K562 (cell line): ENCODE measurements around the gene PI4KA. TPM values are rescaled to one million over a fixed set of nuclear protein-coding genes. Genes with fewer than 3 reads are reported as not detected.

Experiments
- BMI1 ChIP-seq: fragments of 150-350 bp; IDR thresholded peaks from 2 replicates; pipeline ENCODE4 v1.6.1; 2014; ENCODE audit warnings: low read length
- BRF2 ChIP-seq: IDR thresholded peaks from 3 replicates; pipeline ENCODE4 v1.6.1; 2011; ENCODE audit warnings: borderline replicate concordance, mild to moderate bottlenecking; ENCODE audit not compliant: insufficient read length, insufficient read depth
- CSDE1 ChIP-seq, 2 experiments: fragments of 450-650 bp; IDR thresholded peaks; 2 replicates each; pipeline ENCODE4 v1.6.1; 2016; ENCODE audit warnings: mild to moderate bottlenecking in 1 of 2
- CTCF ChIP-seq, 3 experiments: IDR thresholded peaks in 2 of 3; conservative IDR thresholded peaks in 1 of 3; 2 replicates each; pipeline ENCODE4 v1.5.1; 2011 to 2012; ENCODE audit warnings: low read length in 3 of 3, mild to moderate bottlenecking in 3 of 3, control low read depth in 2 of 3, improper control_type of control experiment in 1 of 3, inconsistent platforms in 1 of 3, low read depth in 1 of 3, mixed read lengths in 1 of 3, moderate library complexity in 1 of 3; ENCODE audit not compliant: insufficient read depth in 2 of 3
- HNRNPL ChIP-seq: fragments of 200-400 bp; formaldehyde crosslinking; IDR thresholded peaks from 2 replicates; pipeline ENCODE4 v1.6.1; 2017; ENCODE audit warnings: low read depth, mild to moderate bottlenecking, low read length
- KDM1A ChIP-seq, 2 experiments: fragments of 450-650 bp; IDR thresholded peaks; 2 replicates each; pipeline ENCODE4 v1.6.1; 2016; ENCODE audit warnings: mild to moderate bottlenecking in 2 of 2
- MTA1 ChIP-seq: fragments of 450-650 bp; IDR thresholded peaks from 2 replicates; pipeline ENCODE4 v1.6.1; 2017; ENCODE audit warnings: borderline replicate concordance
- PRPF4 ChIP-seq: fragments of 200-400 bp; formaldehyde crosslinking; IDR thresholded peaks from one replicate; pipeline ENCODE4 v1.6.1; 2017; ENCODE audit warnings: low read length, low read depth, mild to moderate bottlenecking; ENCODE audit not compliant: insufficient read depth, poor library complexity, severe bottlenecking
- RFX1 ChIP-seq: fragments of 450-650 bp; IDR thresholded peaks from 2 replicates; pipeline ENCODE4 v1.6.1; 2016; ENCODE audit warnings: mild to moderate bottlenecking, moderate library complexity
- SAP30 ChIP-seq: fragments of 200-600 bp; sonication (generic); IDR thresholded peaks from 2 replicates; pipeline ENCODE4 v1.6.1; 2012; ENCODE audit warnings: borderline replicate concordance, low read depth, mild to moderate bottlenecking, moderate library complexity, low read length, control low read depth, inconsistent platforms; ENCODE audit not compliant: insufficient read depth, poor library complexity, severe bottlenecking
- SNAPC5 ChIP-seq: fragments of 250-450 bp; sonication (Bioruptor Pico); IDR thresholded peaks from 2 replicates; pipeline ENCODE4 v1.8.0; 2021; ENCODE audit warnings: moderate library complexity, mild to moderate bottlenecking, inconsistent platforms
- TCF7L2 ChIP-seq: fragments of 150-350 bp; IDR thresholded peaks from 2 replicates; pipeline ENCODE4 v1.6.1; 2016; ENCODE audit warnings: low read depth, mild to moderate bottlenecking, low read length, moderate library complexity
- ZMIZ1 ChIP-seq, 2 experiments: fragments of 150-350 bp in 1 of 2; IDR thresholded peaks; 2 replicates each; pipeline ENCODE4 v1.6.1; 2012 to 2016; ENCODE audit warnings: low read depth in 2 of 2, low read length in 2 of 2, mild to moderate bottlenecking in 1 of 2, moderate library complexity in 1 of 2
- ZNF174 ChIP-seq: fragments of 250-450 bp; sonication (Bioruptor Pico); IDR thresholded peaks from 2 replicates; pipeline ENCODE4 v1.4.0; 2020; ENCODE audit warnings: mild to moderate bottlenecking
- ZNF175 ChIP-seq: fragments of 200-800 bp; sonication (Bioruptor generic); IDR thresholded peaks from 2 replicates; pipeline ENCODE4 v1.6.1; 2016; ENCODE audit warnings: low read depth, mild to moderate bottlenecking, missing genetic modification characterization, missing compliant biosample characterization
- ZNF354B ChIP-seq: fragments of 250-450 bp; sonication (Bioruptor Pico); IDR thresholded peaks from 2 replicates; pipeline ENCODE4 v1.4.0; 2020
- ZNF395 ChIP-seq: fragments of 200-800 bp; sonication (Bioruptor generic); IDR thresholded peaks from 2 replicates; pipeline ENCODE4 v1.6.1; 2017; ENCODE audit warnings: missing genetic modification characterization, missing compliant biosample characterization
- ZNF75A ChIP-seq: fragments of 450-650 bp; formaldehyde crosslinking; IDR thresholded peaks from 2 replicates; pipeline ENCODE4 v1.4.0; 2020; ENCODE audit warnings: mild to moderate bottlenecking
- polyA plus RNA-seq, 8 experiments: library from polyadenylated mRNA; depleted of rRNA in 4 of 8; stranded (reverse) in 5 of 8; unstranded in 3 of 8; fragments of >200 nt; fragmentation: Nextera tagmentation in 2 of 8; fragmentation: Illumina TruSeq in 1 of 8; extraction: Ambion mirVana in 2 of 8; extraction: Trizol in 1 of 8; gene quantifications; 2 replicates each; pipeline versions ENCODE4 v1.2.1 to v1.2.3, GENCODE V29; 2011 to 2014; ENCODE audit warnings: inconsistent platforms in 1 of 8, missing spikeins in 1 of 8
- total RNA-seq, 7 experiments: library from RNA; depleted of rRNA in 6 of 7; stranded (reverse); fragments of >200 nt in 6 of 7; fragmentation: Illumina TruSeq in 2 of 7; extraction: Trizol in 2 of 7; gene quantifications; 2 replicates each; pipeline versions ENCODE4 v1.2.1 to v1.2.3, GENCODE V29; 2011 to 2021; ENCODE audit warnings: low replicate concordance in 1 of 7

PI4KA gene
- total and polyA plus RNA-seq, 9 of the 15 experiments (the other 6 are each of a cell fraction or from before 2014, with no cell fraction given) = 7.3 to 187 (median 84.7) TPM

- TF ChIP-seq BRF2 (no peak), ZNF354B (CRISPR knock-in tag) (0 out of 2 replicates have a peak, but pooled peaks have one; percentile 6), CTCF (IDR thresholded peaks at IDR 0.05 in 2 of 3, conservative IDR thresholded peaks at IDR 0.05 in 1 of 3; ENCODE audit: insufficient read depth in 2 of 3, low read depth in 1 of 3, low read length in 3 of 3) (peak in 2 of 3 experiments; percentile 99 to 100; a peak in 4 of 6 replicates), SNAPC5 (CRISPR knock-in tag) (no peak), HNRNPL (no peak), ZNF75A (CRISPR knock-in tag) (peak; percentile 66), PRPF4 (no peak), TCF7L2 (no peak), BMI1 (no peak), MTA1 (no peak), CSDE1 (IDR thresholded peaks at IDR 0.05) (no peak), ZNF175 (no peak), SAP30 (no peak), ZNF395 (CRISPR knock-in tag) (no peak), ZNF174 (no peak), RFX1 (no peak), KDM1A (IDR thresholded peaks at IDR 0.05) (no peak), ZMIZ1 (IDR thresholded peaks at IDR 0.05; ENCODE audit: low read depth in 2 of 2, low read length in 2 of 2) (peak in 1 of 2 experiments; percentile 86; a peak in 2 of 4 replicates)
These were observed 74.5 kb downstream of the PI4KA start (continued) for GRCh38 chr22:20783844-20784723.
